NCI-H2107 treated with DMSO at 0.1 percent for 48 hours (cell line): Measurements from ENCODE around the gene PDCD2.
A peak's percentile ranks its signal among the peaks of the same experiment; 100 is the strongest.
"Not testable (repeated sequence)": the region's sequence is repeated elsewhere in the genome, so short reads cannot be mapped to it uniquely, and the experiment has no call there.

ENCODE experiments used
- DNase-seq: peaks from one replicate; lab custom pipeline; 2025; ENCODE audit not compliant: unreplicated experiment; lab: John Stamatoyannopoulos, UW

PDCD2 gene

DNA sequence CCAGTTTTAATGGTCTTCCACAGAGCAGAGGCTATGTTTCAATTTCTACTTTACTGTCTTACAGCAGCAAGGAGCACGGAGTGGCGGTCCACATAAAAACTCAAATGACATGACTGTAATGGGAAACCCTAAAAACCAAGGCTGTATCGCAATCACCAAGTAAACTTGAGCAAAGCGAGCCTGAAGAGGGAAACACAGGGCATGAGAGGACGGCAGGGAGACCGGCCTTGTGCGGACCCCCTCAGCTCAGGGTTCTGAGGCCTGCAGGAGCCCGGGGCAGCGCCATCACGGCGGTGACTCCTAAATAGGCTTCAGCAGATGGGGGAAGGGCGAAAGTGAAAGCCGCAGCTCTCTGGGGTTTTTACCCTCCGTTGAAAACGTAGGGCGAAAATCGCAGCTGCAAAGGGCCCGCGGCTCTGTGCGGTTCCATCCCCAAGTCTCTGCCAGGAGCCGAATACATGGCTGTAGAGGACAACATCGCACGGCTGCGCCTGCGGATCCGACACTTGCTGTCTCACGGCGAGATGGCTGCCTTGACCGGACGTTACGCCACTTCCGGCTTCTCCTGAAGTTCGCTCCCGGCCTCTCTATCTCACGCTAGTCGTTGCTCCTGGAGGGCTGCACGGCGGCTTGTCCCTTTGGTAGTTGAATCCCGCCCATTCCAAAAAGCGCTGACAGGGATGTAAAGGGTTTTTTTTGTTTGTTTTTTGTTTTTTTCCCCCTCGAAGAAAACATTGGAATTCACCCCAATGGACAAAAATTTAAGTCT is 31.5 kb downstream of the PDCD2 start, which contains the start of gene PSMB1:
TSS of gene PSMB1 (minus strand) at position 543 of the 769 bp plus-strand sequence. CDS start at position 478, 65 bp downstream.
- DNase-seq = peak; percentile 90

DNA sequence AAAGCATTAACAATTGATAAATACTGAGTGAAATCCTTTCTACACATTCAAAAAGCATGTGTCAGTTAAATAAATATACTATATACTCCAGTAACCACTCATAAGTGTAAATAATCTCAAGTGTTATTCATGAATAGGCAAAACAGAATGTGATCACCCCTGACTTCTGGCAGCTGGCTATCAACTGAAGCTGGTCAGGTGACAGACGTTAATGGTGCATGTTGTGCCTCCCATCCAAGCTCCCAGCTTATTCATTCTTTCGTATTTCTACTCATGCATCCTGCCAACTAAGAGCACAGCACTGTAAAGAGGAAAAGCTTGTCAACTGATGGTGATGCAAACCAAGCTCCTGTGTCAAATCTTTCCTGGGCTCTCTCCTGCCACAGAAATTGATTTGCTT is 39.0 kb downstream of the PDCD2 start:
- peak; percentile 92 for DNase-seq

DNA sequence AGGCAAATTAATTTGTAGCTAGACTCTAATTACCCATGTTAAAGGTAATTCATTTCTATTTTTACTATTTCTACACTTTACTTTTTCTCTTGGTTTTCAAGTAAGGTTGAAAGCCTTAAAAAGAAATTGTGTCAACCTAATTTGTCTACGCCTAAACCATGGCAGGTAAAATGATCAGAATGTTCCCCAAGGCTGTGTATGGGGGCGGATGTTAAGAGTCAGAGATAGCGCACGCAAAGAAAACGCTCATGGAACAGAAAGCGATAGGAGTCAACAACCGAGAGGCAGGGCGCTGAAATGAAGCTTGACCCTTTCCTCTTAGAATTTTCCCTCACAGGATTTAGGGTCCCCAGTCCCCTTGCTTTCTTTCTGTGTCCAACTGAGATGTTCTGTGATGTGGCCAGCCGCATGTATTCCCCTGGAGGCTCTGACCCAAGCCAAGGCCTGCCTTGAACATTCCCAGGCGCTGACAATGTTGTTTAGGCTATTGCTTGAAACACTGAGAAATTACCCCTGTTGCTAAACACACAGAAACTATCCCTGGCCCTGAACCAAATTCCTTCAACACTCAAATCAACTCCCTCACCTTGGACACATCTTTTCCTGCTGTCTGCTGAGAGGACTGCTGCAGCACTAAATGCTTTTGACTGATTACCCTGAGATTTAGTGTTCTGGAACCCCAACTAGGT is 42.3 kb downstream of the PDCD2 start:
- no peak for DNase-seq

DNA sequence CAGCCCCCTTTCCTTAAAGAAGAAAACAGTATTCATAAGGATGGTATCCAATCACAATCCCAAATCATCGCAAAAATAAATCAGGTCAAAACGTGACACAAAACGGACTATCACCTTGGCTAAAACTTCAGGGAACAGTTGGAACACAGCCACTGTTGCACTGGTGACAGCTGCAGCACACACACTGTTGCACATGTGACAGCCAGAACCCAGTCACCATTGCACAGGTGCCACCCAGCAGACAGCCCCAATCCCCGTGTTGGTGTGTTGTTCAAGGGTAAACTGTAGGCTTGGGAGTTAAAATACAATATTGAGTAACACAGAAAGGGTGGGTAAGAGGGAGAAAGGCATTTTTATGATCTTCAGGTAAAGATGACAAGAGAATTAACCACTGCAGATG is 47.1 kb downstream of the PDCD2 start:
- no peak for DNase-seq

DNA sequence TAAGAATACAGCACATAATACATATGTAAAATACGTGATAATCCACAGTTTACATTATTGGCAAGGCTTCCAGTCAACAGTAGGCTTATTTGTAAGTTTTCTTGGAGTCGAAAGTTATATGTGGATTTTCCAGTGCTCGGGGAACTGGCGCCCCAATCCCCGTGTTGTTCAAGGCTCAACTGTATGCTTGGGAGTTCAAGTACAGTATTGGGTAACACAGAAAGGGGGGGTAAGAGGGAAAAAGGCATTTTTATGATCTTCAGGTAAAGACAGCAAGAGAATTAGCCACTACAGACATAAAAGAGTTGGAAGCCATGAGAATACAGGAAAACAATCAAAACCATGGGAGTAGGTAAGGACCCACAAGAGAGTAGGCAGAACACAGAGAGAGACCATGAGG is 47.8 kb downstream of the PDCD2 start:
- DNase-seq = no peak

DNA sequence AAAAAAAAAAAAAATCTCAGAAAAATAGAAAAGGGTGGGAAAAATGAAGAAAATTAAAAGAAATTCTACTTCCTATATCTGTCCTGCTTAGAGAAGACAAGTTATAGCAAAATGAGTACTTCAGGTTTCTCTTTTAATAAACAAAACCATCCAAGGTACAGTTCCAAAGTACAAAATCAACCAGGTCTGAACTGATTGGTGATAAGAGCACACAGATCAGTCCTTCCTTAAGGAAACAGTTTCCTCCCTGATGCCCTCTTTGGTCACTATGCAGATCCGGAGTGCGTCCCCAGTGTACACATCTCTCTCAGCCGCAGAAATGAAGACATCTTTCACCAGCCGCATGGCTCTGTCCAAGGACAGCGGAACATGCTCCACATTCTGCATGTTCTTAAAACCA is 49.4 kb downstream of the PDCD2 start:
- no peak for DNase-seq

DNA sequence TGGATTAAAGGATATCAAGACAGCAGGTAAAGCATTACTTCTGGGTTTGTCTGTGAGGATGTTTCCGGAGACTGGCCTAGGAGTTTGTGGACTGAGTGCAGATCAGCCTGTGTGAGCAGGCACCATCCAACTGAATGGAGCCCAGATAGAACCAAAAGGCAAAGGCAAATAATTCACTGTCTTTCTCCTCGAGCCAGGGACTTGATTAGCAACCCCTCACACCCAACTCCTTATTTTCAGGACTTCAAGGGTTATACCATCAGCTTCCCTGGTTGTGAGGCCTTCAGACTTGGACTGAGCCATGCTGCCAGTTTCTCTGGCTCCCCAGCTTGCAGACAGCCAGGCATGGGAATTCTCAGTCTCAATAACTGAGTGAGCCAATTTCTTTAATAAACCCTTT is 50.6 kb downstream of the PDCD2 start:
- DNase-seq = no peak

DNA sequence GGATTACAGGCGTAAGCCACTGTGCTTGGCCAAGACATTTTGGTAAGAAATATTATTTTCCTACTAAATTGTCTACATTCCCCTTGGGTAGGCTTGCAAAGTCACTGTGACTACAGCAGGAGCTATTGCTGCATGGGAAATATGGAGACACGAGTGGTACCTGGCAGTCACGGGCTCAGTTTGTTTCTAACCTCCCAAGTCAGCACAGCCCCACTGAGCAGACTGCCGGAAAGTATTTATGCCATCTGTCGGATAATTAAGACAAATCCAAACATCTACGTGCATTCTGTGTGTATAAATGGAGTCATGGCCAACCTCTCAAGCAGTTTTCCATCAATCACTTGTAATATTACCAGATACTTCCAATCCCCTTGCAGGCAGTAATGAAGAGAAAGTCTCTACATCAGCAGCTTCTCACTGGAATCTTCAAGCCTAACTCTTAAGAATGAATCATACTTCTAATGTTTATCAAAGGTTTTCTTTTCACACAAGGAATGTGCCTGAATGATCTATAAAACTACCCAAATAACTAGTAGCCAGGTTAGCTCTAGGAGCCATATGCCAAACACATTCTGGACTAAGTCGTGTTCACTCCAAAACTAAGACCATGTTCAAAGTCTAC is 51.5 kb downstream of the PDCD2 start:
- DNase-seq = no peak

DNA sequence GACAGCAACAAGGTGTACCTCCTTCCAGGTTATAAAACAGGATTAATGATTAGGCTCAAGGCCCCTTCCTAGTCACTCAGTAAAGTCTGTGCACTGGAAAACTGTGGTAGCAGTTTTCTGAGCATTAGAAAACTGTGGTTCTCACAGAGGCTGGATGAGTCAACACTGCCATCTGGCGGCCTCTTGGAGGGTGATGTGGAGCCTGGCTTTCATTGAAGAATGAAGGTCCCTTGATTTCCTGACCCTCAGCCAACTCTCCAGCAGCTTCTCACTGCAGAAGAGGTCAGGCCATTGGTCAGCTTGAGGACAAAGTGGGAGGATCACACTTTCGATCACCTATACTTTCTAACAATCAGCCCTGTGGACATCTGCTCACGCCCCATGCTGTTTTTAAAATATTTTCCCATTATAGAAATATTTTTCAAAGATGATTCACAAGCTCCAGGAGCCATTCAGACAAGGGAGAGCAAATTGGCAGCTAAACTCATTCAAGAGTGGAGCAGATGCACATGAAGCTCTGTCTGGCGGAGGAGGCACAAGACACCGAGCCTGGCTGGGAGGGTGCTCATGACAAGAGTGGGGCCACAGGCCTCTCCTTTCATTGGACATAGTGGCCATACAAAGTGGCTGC is 54.5 kb downstream of the PDCD2 start:
- peak; percentile 48 for DNase-seq

DNA sequence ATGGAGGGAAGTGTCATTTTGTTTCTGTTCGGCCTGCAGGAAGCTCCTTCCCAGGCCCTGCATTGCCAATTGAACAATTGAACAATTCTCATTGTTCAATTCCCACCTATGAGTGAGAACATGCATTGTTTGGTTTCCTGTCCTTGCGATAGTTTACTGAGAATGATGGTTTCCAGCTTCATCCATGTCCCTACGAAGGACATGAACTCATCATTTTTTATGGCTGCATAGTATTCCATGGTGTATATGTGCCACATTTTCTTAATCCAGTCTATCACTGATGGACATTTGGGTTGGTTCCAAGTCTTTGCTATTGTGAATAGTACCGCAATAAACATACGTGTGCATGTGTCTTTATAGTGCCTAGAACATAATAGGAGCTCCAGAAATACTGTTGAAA is 56.4 kb downstream of the PDCD2 start:
- DNase-seq = not testable (repeated sequence)

DNA sequence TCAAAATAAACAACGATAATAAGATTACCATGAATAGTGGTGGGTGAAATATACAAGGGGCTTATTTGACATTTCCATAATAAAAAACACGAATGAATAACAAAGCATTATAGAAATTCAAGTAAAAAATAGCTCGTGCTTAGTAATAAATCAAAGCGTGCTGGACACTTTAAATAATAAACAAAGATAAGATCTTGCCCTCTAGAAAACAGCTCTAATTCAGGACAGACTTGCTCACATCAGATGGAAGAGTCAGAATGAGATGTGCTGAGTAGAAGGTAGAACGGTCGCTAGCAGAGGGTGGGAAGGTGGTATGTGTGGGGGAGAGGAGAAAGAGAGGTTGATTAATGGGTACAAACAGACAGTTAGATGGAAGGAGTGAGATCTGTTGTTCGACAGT is 58.6 kb downstream of the PDCD2 start:
- DNase-seq = no peak
